Activated effector memory CD4-positive, alpha-beta T cell treated with Interleukin-2 at 50 U/mL for 16 hours (primary cell): ENCODE measurements around the gene GIT1.
A peak's percentile ranks its signal among the peaks of the same experiment; 100 is the strongest.

ENCODE experiments used
- DNase-seq: peaks from one replicate; pipeline ENCODE4 v3.0.0-alpha.2; 2020

GIT1 gene

GRCh38 chr17:29592850-29593551, 3.6 kb upstream of the GIT1 start, which contains the start of gene ANKRD13B:
TSS of gene ANKRD13B (plus strand) at chr17:29593132. CDS start at chr17:29593622, 490 bp downstream.
- DNase-seq, result no peak

DNA sequence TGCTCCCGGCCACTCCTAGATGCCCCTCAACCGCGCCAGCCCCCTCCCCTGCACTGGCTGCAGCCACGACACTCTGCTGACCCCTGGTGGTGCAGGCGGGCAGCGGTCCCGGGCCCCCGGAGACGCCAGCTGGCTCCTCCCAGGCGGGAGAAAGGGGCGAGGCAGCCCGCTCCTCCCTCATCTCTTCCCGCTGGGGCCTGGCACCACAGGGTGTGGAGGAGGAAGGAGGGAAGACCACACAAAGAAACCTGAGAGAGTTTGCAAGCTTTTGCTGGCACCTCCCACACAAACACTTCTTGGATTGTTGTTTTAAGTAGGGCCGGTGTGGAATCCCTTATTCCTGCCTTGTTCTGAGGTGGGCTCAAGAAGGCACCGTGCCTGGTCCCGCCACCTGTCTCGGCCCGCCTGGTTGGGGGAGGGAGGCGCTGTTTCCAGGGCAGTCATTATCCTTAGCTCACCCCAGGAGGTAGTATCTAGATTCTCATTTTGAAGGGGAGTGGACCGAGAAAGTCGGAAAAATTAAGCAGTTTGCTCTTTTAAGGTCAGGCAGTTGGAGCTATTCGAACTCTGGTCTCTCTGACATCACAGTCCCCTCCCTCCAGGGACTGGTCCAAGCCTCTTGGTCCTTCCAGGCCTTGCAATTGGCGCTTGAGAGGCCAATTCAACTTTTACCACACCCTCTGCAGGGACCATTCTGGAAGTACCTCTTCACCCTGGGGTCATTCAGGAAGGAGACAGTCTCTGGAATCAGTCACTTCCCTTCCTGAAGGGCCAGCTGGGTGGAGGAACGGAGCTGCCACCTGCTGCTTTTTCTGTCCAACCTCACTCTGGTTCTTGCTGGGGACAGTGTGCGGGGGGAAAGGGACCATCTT, 2.5 kb upstream of the GIT1 start:
- DNase-seq, result peak; percentile 67

DNA sequence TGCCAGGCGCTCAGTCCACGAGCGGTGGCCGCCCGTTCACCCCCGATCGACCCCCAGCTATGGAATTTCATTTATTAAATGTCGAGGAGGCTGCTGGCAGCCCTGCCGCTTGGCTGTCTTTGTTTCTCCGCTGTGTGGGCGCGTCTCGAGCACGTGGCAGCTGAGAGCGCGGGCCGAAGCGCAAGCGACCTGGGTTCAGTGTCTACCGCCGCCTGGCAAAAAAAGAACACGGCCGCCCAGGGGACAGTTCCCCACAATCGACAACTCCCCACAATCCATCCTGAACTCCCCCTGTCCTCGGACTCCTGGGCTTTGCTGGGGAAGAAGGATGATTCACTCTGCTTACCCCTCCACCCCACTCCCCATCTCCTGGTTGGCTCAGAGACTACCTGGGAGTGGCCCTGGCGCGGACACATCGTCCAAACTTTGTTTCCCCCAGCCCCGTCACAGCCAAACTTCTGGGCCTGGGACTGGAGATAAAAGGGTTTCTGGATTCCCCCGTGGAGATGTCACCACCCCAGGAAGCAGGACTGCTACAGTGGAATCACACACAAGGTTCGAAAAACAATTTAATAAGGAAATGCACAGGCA, 1.8 kb upstream of the GIT1 start:
- DNase-seq, result no peak

- DNase-seq, result no peak
Observed at GRCh38 chr17:29590411-29591145, 1.1 kb upstream of the GIT1 start.

GRCh38 chr17:29588562-29589411, 661 bp downstream of the GIT1 start:
- no peak for DNase-seq

DNA sequence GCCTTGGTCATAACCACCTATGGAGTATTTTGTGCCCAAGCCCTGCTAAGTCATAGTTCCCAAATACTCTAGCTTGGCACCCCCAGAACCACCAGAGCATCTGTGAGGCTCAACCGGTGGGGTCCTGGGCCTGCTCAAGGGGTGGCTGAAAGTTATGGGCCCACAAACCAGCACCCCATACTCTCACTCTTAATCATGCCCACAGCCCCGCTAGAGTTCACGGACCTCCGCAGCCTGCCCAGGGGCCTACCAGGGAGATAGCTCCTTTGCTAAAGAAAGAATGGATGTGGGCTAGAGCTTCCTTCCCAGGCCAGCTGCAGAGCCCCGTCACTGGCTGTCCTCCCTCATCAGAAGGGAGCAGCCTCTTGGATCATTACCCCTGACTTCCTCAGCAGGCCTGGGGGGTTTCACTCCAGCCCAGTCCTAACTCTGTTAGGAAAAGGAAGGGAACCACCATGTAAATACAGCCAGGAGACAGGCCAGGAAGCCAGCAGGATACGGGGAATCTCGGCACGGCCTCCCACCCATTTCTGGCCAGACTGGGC, 1.4 kb downstream of the GIT1 start:
- DNase-seq, result no peak

- DNase-seq, result no peak
Observed at GRCh38 chr17:29587591-29587990, 1.9 kb downstream of the GIT1 start.

DNA sequence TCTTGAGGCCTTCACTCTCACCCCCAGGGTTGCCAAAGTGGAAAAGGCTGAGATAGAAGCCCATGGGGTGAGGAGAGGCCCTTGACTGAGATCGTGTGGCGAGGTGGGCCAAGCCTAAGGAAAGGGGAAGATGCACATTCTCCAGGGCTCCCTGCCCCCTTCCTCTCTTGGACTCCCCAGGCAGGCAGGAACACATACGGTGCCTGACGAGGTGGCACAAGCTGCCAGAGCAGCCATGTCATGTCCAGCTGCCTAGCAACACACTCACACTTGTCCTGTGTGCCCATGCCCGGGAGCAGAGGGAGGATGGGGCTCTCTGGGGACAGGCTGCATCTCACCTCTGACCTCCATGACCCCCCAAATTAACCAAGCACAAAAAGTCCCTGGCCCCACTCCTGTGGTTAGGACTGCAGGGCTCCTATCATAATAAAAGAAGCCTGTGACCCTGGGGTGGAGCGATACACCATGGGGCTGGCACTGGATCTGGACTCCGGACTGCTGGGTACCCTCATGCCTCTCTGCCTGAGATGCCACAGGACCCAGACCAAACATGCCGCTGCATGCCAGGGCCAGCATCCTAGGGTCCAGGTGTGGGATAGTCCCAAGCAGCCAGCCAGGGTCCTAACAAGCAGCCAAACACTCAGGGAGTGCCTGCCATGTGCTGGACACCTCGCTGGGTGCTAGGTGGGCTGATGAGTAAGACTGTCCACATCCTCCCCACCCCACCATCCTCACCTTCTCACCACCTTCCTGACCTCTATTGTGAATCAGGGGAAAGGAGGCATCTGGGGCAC, 2.6 kb downstream of the GIT1 start:
- DNase-seq, result no peak

- peak; percentile 19 for DNase-seq
Observed at GRCh38 chr17:29585080-29585751, 4.2 kb downstream of the GIT1 start.

DNA sequence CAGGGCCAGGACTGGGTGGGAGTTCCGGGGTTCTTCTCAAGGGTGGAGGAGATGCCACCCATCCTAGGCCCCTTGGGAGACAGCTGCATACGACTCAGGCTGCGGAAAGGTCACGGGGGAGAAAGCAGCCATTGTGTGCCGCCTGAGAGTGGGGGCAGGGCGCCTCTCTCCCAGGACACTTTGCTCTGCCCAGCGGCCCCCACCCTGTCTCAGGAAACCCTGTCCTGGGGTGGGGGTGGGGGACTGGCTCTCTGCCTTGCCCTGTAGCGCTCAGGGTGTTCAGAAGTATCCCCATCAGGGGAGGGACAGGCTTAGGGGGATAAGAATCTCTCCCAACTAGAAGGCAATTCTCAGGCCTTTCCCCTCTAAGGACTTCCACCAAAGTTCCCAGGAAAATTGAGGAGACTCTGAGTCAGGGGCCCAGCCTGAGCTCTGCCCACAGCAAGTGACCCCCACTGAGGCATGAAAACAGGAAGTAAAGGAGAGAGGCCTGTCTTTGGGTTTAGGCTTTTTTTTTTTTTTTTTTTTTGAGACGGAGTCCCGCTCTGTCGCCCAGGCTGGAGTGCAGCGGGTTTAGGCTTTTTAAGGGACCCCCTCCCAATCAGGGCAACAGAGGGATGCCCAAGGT, 4.9 kb downstream of the GIT1 start:
- no peak for DNase-seq

- no peak for DNase-seq
Observed at GRCh38 chr17:29583324-29584248, 5.9 kb downstream of the GIT1 start.

- DNase-seq, result no peak
Observed at GRCh38 chr17:29582772-29583171, 6.7 kb downstream of the GIT1 start.

DNA sequence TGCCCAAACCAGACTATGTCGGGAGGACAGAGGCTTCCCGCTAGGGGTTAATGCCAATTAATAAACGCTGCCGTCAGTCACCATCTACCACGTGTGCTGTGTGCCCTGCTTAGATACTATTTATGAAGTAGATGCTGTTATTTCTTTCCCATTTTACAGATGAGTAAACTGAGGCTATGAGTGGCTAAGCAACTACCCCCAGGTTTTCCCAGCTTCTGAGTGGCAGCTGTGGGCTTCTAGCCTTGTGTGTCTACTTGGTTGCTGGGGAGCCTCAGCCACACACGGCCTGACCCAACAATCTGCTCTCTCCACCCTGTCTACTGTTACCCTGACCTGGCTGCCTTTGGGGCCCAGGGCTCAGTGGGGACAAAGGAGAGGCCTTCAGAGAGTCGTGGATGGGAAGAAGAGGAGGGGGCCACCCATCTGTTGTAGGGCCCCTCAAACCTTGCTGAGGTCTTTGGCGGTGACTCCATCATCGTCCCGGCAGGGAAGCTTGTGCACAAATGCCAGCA, 7.1 kb downstream of the GIT1 start:
- DNase-seq, result no peak

DNA sequence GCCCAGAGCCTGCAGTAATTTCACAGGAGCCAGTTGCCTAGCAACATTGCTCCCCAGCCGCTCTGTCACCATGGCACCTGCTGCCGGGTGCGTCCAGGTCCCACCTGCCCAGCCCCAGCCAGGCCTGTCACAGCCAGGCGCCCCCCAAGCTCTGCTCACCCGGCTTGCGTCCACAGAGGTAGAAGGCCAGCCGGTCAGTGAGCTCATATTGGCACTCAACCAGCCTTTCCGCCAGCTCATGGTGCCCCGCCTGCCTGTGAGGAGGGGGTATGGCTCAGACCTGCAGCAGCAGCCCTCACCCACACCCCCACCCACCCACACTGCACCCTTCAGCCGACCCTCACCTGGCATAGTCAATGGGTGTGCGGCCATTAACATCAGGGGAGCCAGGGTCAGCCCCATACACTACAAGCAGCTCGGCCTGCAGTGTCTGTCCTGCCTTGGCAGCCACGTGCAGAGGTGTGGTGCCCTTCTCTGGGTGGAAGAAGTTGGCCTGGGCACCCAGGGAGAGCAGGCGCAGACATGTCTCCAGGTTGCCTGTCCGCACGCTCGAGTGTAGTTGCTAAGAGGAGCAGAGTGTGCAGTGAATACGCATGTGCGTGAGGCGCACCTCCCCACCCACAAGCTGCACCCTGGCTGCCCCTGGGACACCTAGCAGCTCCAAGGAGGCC, 7.7 kb downstream of the GIT1 start:
- DNase-seq, result no peak

GRCh38 chr17:29579866-29580771, 9.3 kb downstream of the GIT1 start:
- DNase-seq, result peak; percentile 85

DNA sequence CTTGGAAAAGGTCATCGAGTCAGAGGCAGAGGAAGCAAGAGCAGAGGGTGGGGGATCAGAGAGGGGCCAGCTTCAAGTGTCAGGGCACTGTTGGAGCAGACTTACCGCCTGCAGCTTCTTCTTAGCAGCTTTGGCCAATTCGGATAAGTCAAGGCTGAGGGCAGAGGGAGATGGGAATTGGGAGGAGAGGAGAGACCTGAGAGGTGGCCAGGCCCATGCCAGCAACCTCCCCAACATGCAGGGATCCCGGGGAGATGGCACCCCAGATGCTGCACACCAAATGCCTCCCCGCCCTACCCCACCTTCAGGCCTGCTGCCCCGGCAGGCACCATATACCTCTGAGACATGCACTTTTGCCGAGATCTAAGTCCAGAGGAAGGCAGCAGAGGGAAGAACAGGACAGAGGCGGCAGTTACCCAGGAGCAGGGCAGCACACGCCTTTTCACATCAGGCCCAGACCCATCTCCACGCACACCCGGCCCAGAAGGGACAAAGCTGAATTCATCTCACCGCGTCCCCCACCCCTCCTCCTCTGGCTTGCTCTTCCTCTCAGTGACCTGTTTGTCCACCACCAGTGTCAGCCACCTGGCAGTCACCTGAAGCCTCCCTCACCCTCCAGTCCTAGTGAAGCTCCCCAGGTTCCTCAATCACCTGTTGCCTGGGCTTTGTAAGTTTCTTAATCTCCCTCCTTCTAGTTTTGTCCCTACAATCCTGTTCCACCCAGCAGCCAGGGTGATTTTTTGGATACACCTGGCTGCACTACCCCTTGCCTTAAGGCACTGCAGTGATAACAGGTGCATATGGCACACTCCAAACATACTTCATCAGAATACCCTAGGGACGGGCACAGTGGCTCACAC, 10.6 kb downstream of the GIT1 start:
- no peak for DNase-seq
